Natural killer cell (primary cell): ENCODE measurements around the gene CSMD2. TPM values are rescaled to one million over a fixed set of nuclear protein-coding genes. Genes with fewer than 3 reads are reported as not detected.

ENCODE experiments used
- ATAC-seq, 3 donors: fragments of 150-1000 bp in 2 of 3; fragments of 200-7000 bp in 1 of 3; cut with Tn5 transposase; 1 replicate in 1 of 3; 2 replicates in 2 of 3; pipeline ENCODE4 v1.10.0; 2021; ENCODE audit warnings: mild to moderate bottlenecking in 2 of 3, moderate library complexity in 2 of 3
- DNase-seq, 2 donors: peaks; one replicate each; pipeline versions ENCODE4 v3.0.0 to v3.0.0-alpha.2; 2013 to 2021; ENCODE audit warnings: mixed read lengths in 1 of 2
- H3K27ac ChIP-seq: one replicate; pipeline ENCODE4 v1.5.1; 2013; ENCODE audit warnings: mild to moderate bottlenecking, low read length
- H3K27me3 ChIP-seq: one replicate; pipeline ENCODE4 v1.6.1; 2013; ENCODE audit warnings: low read length; ENCODE audit not compliant: control insufficient read depth, insufficient read depth
- H3K36me3 ChIP-seq: one replicate; pipeline ENCODE4 v1.6.1; 2013; ENCODE audit warnings: low read length; ENCODE audit not compliant: control insufficient read depth, insufficient read depth
- H3K4me1 ChIP-seq: one replicate; pipeline ENCODE4 v1.6.1; 2013; ENCODE audit warnings: low read length; ENCODE audit not compliant: control insufficient read depth, insufficient read depth
- H3K4me3 ChIP-seq: one replicate; pipeline ENCODE4 v1.5.1; 2013; ENCODE audit warnings: low read length
- H3K9me3 ChIP-seq: one replicate; pipeline ENCODE4 v1.6.1; 2013; ENCODE audit warnings: low read length; ENCODE audit not compliant: control insufficient read depth, insufficient read depth
- H3K27ac Mint-ChIP-seq, 2 donors: one replicate each; pipeline ENCODE4 v1.8.0; 2022; ENCODE audit warnings: mild to moderate bottlenecking in 2 of 2, mixed read lengths in 2 of 2, moderate library complexity in 1 of 2
- H3K27me3 Mint-ChIP-seq, 2 donors: one replicate each; pipeline ENCODE4 v1.8.0; 2022; ENCODE audit warnings: low read depth in 2 of 2, mixed read lengths in 2 of 2
- H3K36me3 Mint-ChIP-seq: one replicate; pipeline ENCODE4 v1.8.0; 2022; ENCODE audit warnings: mixed read lengths
- H3K4me1 Mint-ChIP-seq, 2 donors: one replicate each; pipeline ENCODE4 v1.8.0; 2022; ENCODE audit warnings: mixed read lengths in 2 of 2
- H3K4me3 Mint-ChIP-seq: one replicate; pipeline ENCODE4 v1.8.0; 2022; ENCODE audit warnings: mild to moderate bottlenecking, moderate library complexity, mixed read lengths
- H3K9me3 Mint-ChIP-seq, 2 donors: one replicate each; pipeline ENCODE4 v1.8.0; 2022; ENCODE audit warnings: mixed read lengths in 2 of 2
- CTCF ChIP-seq: fragments of 200-600 bp; IDR thresholded peaks from one replicate; pipeline ENCODE4 v1.8.0; 2022; ENCODE audit warnings: antibody characterized with exemption
- WGBS: methylation state at CpG from one replicate; pipeline ENCODE4 v1.1.7; 2013; ENCODE audit warnings: missing lambda C conversion rate; ENCODE audit not compliant: insufficient coverage; 5-methylcytosine and 5-hydroxymethylcytosine counted together
- intact Hi-C: fragments of 100-400 bp; cut with micrococcal nuclease; formaldehyde crosslinking; loops from one replicate; pipeline ENCODE4 v1.14.2; 2022
- total RNA-seq, 4 donors: library from RNA; stranded (reverse); fragments of 120-200 nt in 1 of 4; gene quantifications; one replicate each; pipeline versions ENCODE4 v1.2.3 to v1.2.4, GENCODE V29; 2013 to 2022

Gene CSMD2
- total RNA-seq, 3 donors from 2014 or later (not counting 1 experiment from before 2014, with no cell fraction given), result not detected

- peaks cover 8 to 15% of the 10 kb centered on the region in 2 donors for H3K9me3 Mint-ChIP-seq
These were observed 670.1 kb downstream of the CSMD2 start for GRCh38 chr1:33494929-33495328.

GRCh38 chr1:33488624-33489023 is 676.4 kb downstream of the CSMD2 start:
- no peak for TF ChIP-seq CTCF
- Mint-ChIP-seq H3K27me3 (no peaks in the 10 kb centered on the region), H3K27ac (no peak overlapping the region), H3K4me3 (no peak overlapping the region), H3K4me1 (no peaks in the 10 kb centered on the region), H3K36me3 (peaks cover 12% of the 10 kb centered on the region), H3K9me3 (peaks cover under 1% of the 10 kb centered on the region in 2 donors)
- WGBS, result 94% methylated on average over 2 of the region's 2 CpGs
- intact Hi-C loops, result no loop called here
- Histone ChIP-seq H3K36me3 (peaks cover 9% of the 10 kb centered on the region), H3K9me3 (peaks cover 13% of the 10 kb centered on the region), H3K27me3 (no peaks in the 10 kb centered on the region), H3K4me3 (no peak overlapping the region), H3K4me1 (no peaks in the 10 kb centered on the region), H3K27ac (no peak overlapping the region)
- DNase-seq (no peak), ATAC-seq (no peak)

More at GRCh38 chr1:33494929-33495328, 670.1 kb downstream of the CSMD2 start:
- peaks cover 32% of the 10 kb centered on the region for H3K36me3 Mint-ChIP-seq
- H3K36me3 ChIP-seq, result peaks cover 6% of the 10 kb centered on the region
- H3K27me3 Mint-ChIP-seq, result no peaks in the 10 kb centered on the region
- DNase-seq (no peak), ATAC-seq (no peak)
- H3K9me3 ChIP-seq, result peaks cover 40% of the 10 kb centered on the region
- H3K27me3 ChIP-seq, result no peaks in the 10 kb centered on the region
- H3K27ac Mint-ChIP-seq, result no peak overlapping the region
- H3K4me3 ChIP-seq, result no peak overlapping the region
- no peaks in the 10 kb centered on the region for H3K4me1 ChIP-seq
- 89% methylated on average over 5 of the region's 9 CpGs for WGBS
- no peak overlapping the region for H3K27ac ChIP-seq
- H3K4me3 Mint-ChIP-seq, result no peak overlapping the region
- intact Hi-C loops, result no loop called here
- H3K4me1 Mint-ChIP-seq, result no peaks in the 10 kb centered on the region
- no peak for TF ChIP-seq CTCF

- no peaks in the 10 kb centered on the region for H3K36me3 Mint-ChIP-seq
- Histone ChIP-seq H3K27ac (no peak overlapping the region), H3K27me3 (no peaks in the 10 kb centered on the region), H3K36me3 (no peaks in the 10 kb centered on the region), H3K4me1 (no peaks in the 10 kb centered on the region), H3K9me3 (peaks cover 2% of the 10 kb centered on the region), H3K4me3 (no peak overlapping the region)
- H3K9me3 Mint-ChIP-seq, result no peaks in the 10 kb centered on the region
- no CpG with 5 or more reads among the region's 2 CpGs for WGBS
- peaks cover 7% of the 10 kb centered on the region in 2 donors for H3K4me1 Mint-ChIP-seq
- H3K27ac Mint-ChIP-seq, result no peak overlapping the region
- no peak overlapping the region for H3K4me3 Mint-ChIP-seq
- H3K27me3 Mint-ChIP-seq, result no peaks in the 10 kb centered on the region
- DNase-seq (no peak), ATAC-seq (no peak)
- no peak for TF ChIP-seq CTCF
- intact Hi-C loops, result no loop called here
These were observed 682.6 kb downstream of the CSMD2 start for GRCh38 chr1:33482412-33482811.

GRCh38 chr1:33477451-33477850 is 687.6 kb downstream of the CSMD2 start:
- Mint-ChIP-seq H3K9me3 (no peaks in the 10 kb centered on the region), H3K4me1 (peaks cover 17 to 21% of the 10 kb centered on the region in 2 donors), H3K27me3 (no peaks in the 10 kb centered on the region), H3K27ac (no peak overlapping the region), H3K36me3 (no peaks in the 10 kb centered on the region), H3K4me3 (no peak overlapping the region)
- no peak for ATAC-seq
- no peak for TF ChIP-seq CTCF
- no peak overlapping the region for H3K27ac ChIP-seq
- WGBS, result 80% methylated on average over 2 of the region's 4 CpGs
- no peak overlapping the region for H3K4me3 ChIP-seq
- no peaks in the 10 kb centered on the region for H3K36me3 ChIP-seq
- H3K4me1 ChIP-seq, result peaks cover 4% of the 10 kb centered on the region
- no peaks in the 10 kb centered on the region for H3K9me3 ChIP-seq
- intact Hi-C loops, result no loop called here
- H3K27me3 ChIP-seq, result no peaks in the 10 kb centered on the region
- no peak for DNase-seq
